Mesendoderm (in vitro differentiated cells): Measurements from ENCODE around the gene MORN3.

Experiments used
- DNase-seq: peaks from one replicate; pipeline ENCODE4 v3.0.0; 2013
- H2AK5ac ChIP-seq: 2 replicates; pipeline ENCODE4 v1.6.1; 2013; ENCODE audit warnings: low read length, inconsistent platforms
- H2BK120ac ChIP-seq: 2 replicates; pipeline ENCODE4 v1.6.1; 2013; ENCODE audit warnings: low read depth, mild to moderate bottlenecking, low read length, moderate library complexity, mixed read lengths
- H2BK15ac ChIP-seq: replicated peaks from 2 replicates; pipeline ENCODE4 v1.6.1; 2013; ENCODE audit warnings: low read depth, mild to moderate bottlenecking, moderate library complexity
- H2BK5ac ChIP-seq: 2 replicates; pipeline ENCODE4 v1.6.1; 2013; ENCODE audit warnings: low read length, inconsistent platforms
- H3K18ac ChIP-seq: 2 replicates; pipeline ENCODE4 v1.6.1; 2013; ENCODE audit warnings: mild to moderate bottlenecking, low read length, mixed read lengths
- H3K23ac ChIP-seq: one replicate; pipeline ENCODE4 v1.6.1; 2013; ENCODE audit warnings: low read length
- H3K27ac ChIP-seq: 2 replicates; pipeline ENCODE4 v1.5.1; 2013; ENCODE audit warnings: low read depth, mild to moderate bottlenecking, inconsistent platforms, low read length, moderate library complexity
- H3K27me3 ChIP-seq: 2 replicates; pipeline ENCODE4 v1.6.1; 2013; ENCODE audit warnings: low read length, control low read depth, mild to moderate bottlenecking, inconsistent platforms; ENCODE audit not compliant: insufficient read depth, poor library complexity
- H3K36me3 ChIP-seq: 2 replicates; pipeline ENCODE4 v1.6.1; 2013; ENCODE audit warnings: low read length, inconsistent platforms; ENCODE audit not compliant: control insufficient read depth, insufficient read depth
- H3K4ac ChIP-seq: one replicate; pipeline ENCODE4 v1.6.1; 2013; ENCODE audit warnings: low read depth, mild to moderate bottlenecking, low read length, moderate library complexity
- H3K4me1 ChIP-seq: 2 replicates; pipeline ENCODE4 v1.6.1; 2013; ENCODE audit warnings: low read depth, low read length, inconsistent platforms; ENCODE audit not compliant: control insufficient read depth
- H3K4me2 ChIP-seq: 2 replicates; pipeline ENCODE4 v1.6.1; 2013; ENCODE audit warnings: low read length
- H3K4me3 ChIP-seq: 2 replicates; pipeline ENCODE4 v1.5.1; 2013; ENCODE audit warnings: mild to moderate bottlenecking, low read length
- H3K56ac ChIP-seq: one replicate; pipeline ENCODE4 v1.6.1; 2013; ENCODE audit warnings: low read length
- H3K79me1 ChIP-seq: 2 replicates; pipeline ENCODE4 v1.6.1; 2013; ENCODE audit warnings: low read length, inconsistent platforms
- H3K79me2 ChIP-seq: 2 replicates; pipeline ENCODE4 v1.6.1; 2013; ENCODE audit warnings: mild to moderate bottlenecking, low read length; ENCODE audit not compliant: control insufficient read depth, insufficient read depth
- H3K9ac ChIP-seq: 2 replicates; pipeline ENCODE4 v1.6.1; 2013; ENCODE audit warnings: low read length, inconsistent platforms
- H4K5ac ChIP-seq: one replicate; pipeline ENCODE4 v1.6.1; 2013; ENCODE audit warnings: low read length
- H4K8ac ChIP-seq: one replicate; pipeline ENCODE4 v1.6.1; 2013; ENCODE audit warnings: low read depth, mild to moderate bottlenecking, control low read depth, low read length, moderate library complexity
- WGBS: extraction: QIAGEN DNeasy Blood & Tissue Kit; methylation state at CpG from one replicate; pipeline ENCODE4 v1.1.7; 2013; ENCODE audit warnings: low lambda C conversion rate, missing lambda C conversion rate; ENCODE audit not compliant: insufficient coverage; ENCODE audit errors: extremely low coverage; 5-methylcytosine and 5-hydroxymethylcytosine counted together

Gene MORN3

DNA sequence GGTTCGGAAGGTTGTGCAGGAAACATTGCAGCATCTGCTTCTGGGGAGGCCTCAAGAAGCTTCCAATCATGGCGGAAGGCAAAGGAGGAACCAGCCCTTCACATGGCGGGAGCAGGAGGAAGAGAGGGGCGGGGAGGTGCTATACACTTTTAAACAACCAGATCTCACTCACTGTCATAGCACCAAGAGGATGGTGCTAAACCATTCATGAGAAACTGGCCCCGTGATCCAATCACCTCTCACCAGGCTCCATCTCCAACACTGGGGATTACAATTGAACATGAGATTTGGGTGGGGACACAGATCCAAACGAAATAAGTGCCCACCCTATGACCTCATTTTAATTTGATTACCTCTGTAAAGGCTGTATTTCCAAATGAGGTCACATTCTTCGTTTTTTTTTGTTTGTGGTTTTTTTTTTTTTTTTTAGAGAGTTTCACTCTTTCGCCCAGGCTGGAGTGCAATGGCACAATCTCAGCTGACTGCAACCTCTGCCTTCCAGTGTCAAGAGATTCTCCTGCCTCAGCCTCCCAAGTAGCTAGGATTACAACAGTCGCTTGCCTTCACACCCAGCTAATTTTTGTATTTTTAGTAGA, 54.5 kb downstream of the MORN3 start:
- no peaks in the 10 kb centered on the region for H3K27me3 ChIP-seq
- no peak overlapping the region for H2BK5ac ChIP-seq
- H3K4me1 ChIP-seq: no peaks in the 10 kb centered on the region
- H3K36me3 ChIP-seq: no peaks in the 10 kb centered on the region
- no peaks in the 10 kb centered on the region for H3K79me2 ChIP-seq
- H3K18ac ChIP-seq: no peak overlapping the region
- no peak overlapping the region for H3K27ac ChIP-seq
- no peak overlapping the region for H4K5ac ChIP-seq
- H3K23ac ChIP-seq: no peak overlapping the region
- DNase-seq: no peak
- H3K9ac ChIP-seq: no peak overlapping the region
- H3K4ac ChIP-seq: no peak overlapping the region
- no CpG with 5 or more reads among the region's 9 CpGs for WGBS
- H3K4me2 ChIP-seq: no peak overlapping the region
- no peak overlapping the region for H2AK5ac ChIP-seq
- no peak overlapping the region for H3K4me3 ChIP-seq
- H3K56ac ChIP-seq: no peak overlapping the region
- H4K8ac ChIP-seq: no peak overlapping the region
- no peaks in the 10 kb centered on the region for H3K79me1 ChIP-seq
- no peak overlapping the region for H2BK120ac ChIP-seq
- H2BK15ac ChIP-seq: no peak overlapping the region

DNA sequence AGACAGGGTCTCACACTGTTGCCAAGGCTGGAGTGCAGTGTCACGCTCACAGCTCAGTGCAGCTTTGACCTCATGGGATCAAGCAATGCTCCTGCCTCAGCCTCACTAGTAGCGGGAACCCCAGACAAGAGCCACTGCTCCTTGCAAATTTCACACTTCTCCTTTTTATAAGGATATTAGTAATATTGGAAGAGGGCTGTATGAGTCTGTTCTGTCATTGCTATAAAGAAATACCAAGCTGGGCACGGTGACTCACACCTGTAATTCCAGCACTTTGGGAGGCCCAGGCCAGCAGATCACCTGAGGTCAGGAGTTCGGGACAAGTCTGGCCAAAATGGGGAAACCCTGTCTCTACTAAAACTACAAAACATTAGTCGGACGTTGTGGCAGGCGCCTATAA, 56.0 kb downstream of the MORN3 start:
- Histone ChIP-seq H2BK15ac (no peak overlapping the region), H3K27ac (no peak overlapping the region), H3K79me2 (no peaks in the 10 kb centered on the region), H3K4me3 (no peak overlapping the region), H3K23ac (no peak overlapping the region), H4K8ac (no peak overlapping the region), H3K56ac (no peak overlapping the region), H3K27me3 (no peaks in the 10 kb centered on the region), H3K4me2 (no peak overlapping the region), H2AK5ac (no peak overlapping the region), H3K36me3 (no peaks in the 10 kb centered on the region), H3K79me1 (no peaks in the 10 kb centered on the region), H2BK5ac (no peak overlapping the region), H2BK120ac (no peak overlapping the region), H3K4ac (no peak overlapping the region), H3K9ac (no peak overlapping the region), H3K4me1 (no peaks in the 10 kb centered on the region), H4K5ac (no peak overlapping the region), H3K18ac (no peak overlapping the region)
- DNase-seq: no peak
- no CpG with 5 or more reads among the region's 7 CpGs for WGBS

DNA sequence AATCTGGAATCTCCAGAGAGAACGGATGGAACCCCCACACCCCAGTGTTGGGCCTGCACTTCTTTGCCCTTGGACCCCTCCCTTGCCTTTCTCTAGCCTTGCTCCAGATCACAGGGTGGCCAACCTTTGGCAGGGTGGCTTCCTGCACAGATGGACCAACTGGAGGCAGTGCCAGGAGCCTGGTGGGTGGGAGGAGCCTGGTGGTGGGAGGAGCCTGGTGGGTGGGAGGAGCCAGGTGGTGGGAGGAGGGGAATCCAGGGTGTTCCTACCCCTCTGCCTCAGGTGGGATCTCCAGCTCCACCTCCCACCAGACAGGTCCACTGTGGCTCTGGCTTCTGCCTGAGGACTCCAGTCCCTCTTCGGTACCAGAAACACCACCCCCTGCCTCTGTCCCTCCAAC, 58.1 kb downstream of the MORN3 start:
- Histone ChIP-seq H4K8ac (no peak overlapping the region), H3K27me3 (no peaks in the 10 kb centered on the region), H2BK120ac (no peak overlapping the region), H3K79me1 (no peaks in the 10 kb centered on the region), H3K4me1 (no peaks in the 10 kb centered on the region), H3K79me2 (no peaks in the 10 kb centered on the region), H2BK5ac (no peak overlapping the region), H2BK15ac (no peak overlapping the region), H3K36me3 (no peaks in the 10 kb centered on the region), H3K9ac (no peak overlapping the region), H3K23ac (no peak overlapping the region), H4K5ac (no peak overlapping the region), H3K4me2 (no peak overlapping the region), H3K4ac (no peak overlapping the region), H2AK5ac (no peak overlapping the region), H3K56ac (no peak overlapping the region), H3K18ac (no peak overlapping the region), H3K27ac (no peak overlapping the region), H3K4me3 (no peak overlapping the region)
- no CpG with 5 or more reads among the region's 2 CpGs for WGBS
- DNase-seq: peak; percentile 52

DNA sequence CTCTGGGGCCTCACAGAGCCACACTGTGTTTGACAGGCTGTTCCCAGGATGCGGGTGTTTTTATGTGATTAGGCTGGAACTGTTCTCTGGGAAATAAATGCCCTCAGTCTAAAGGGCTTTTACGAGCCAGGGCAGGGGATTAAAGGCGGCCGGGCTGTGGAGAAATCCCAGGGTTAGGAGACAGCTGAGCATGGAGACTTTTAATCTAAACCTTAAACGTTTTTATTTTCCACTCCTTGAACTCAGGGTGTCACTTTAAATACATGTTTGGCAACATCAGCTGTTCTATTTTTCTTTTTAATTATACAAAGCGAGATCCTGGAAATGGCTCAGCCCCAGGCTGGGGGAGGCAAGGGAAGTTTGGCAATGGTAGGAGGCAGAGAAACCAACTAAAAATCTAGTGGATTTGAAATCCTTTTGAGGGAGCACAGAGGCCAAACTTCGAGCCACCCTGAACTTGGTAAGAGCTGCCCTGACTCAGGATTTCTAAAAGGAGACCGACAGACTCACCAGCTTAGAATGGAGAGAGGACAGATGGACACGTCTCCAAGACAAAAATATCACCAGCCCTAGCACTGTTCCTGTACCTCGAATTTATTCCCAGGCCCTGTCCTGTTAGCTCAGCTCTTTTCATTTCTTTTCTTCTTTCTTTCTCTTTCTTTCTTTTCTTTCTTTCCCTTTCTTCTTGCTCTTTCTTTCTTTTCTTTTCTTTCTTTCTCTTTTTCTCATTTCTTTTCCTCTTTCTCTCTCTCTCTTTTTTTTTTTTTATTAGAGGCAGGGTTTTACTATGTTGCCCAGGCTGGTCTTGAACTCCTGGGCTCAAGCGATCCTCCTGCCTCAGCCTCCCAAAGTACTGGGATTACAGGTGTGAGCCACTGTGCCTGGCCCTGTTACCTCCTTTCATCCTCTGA, 59.0 kb downstream of the MORN3 start:
- H3K36me3 ChIP-seq: no peaks in the 10 kb centered on the region
- no peaks in the 10 kb centered on the region for H3K27me3 ChIP-seq
- WGBS: no CpG with 5 or more reads among the region's 11 CpGs
- no peak overlapping the region for H4K8ac ChIP-seq
- no peaks in the 10 kb centered on the region for H3K4me1 ChIP-seq
- H3K4me2 ChIP-seq: no peak overlapping the region
- H3K56ac ChIP-seq: no peak overlapping the region
- H2BK15ac ChIP-seq: no peak overlapping the region
- no peak overlapping the region for H2BK120ac ChIP-seq
- H3K27ac ChIP-seq: no peak overlapping the region
- H3K9ac ChIP-seq: no peak overlapping the region
- H3K4ac ChIP-seq: no peak overlapping the region
- H2BK5ac ChIP-seq: no peak overlapping the region
- DNase-seq: no peak
- no peak overlapping the region for H4K5ac ChIP-seq
- H3K18ac ChIP-seq: no peak overlapping the region
- no peak overlapping the region for H3K23ac ChIP-seq
- H3K79me2 ChIP-seq: no peaks in the 10 kb centered on the region
- no peak overlapping the region for H3K4me3 ChIP-seq
- H3K79me1 ChIP-seq: no peaks in the 10 kb centered on the region
- no peak overlapping the region for H2AK5ac ChIP-seq

DNA sequence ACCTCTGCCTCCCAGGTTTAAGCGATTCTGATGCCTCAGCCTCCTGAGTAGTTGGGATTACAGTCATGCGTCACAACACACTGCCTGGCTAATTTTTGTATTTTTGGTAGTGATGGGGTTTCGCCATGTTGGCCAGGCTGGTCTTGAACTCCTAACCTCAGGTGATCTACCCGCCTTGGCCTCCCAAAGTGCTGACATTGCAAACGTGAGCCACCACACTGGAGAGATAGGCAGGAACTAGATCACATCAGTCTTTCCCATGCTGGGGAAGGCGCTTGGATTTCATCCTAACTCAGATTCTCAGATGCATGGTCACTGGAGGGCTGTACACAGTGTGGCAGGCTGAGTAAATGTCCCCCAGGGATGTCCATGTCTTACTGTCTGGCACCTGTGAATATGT, 61.2 kb downstream of the MORN3 start:
- H3K4ac ChIP-seq: no peak overlapping the region
- no peak overlapping the region for H2AK5ac ChIP-seq
- H2BK15ac ChIP-seq: no peak overlapping the region
- no peaks in the 10 kb centered on the region for H3K36me3 ChIP-seq
- no peak overlapping the region for H3K4me3 ChIP-seq
- no peaks in the 10 kb centered on the region for H3K4me1 ChIP-seq
- no peak overlapping the region for H2BK5ac ChIP-seq
- H3K79me1 ChIP-seq: no peaks in the 10 kb centered on the region
- no peak overlapping the region for H3K4me2 ChIP-seq
- H3K9ac ChIP-seq: no peak overlapping the region
- no peak overlapping the region for H3K23ac ChIP-seq
- no peak for DNase-seq
- H4K5ac ChIP-seq: no peak overlapping the region
- no peak overlapping the region for H3K18ac ChIP-seq
- no peaks in the 10 kb centered on the region for H3K27me3 ChIP-seq
- no peaks in the 10 kb centered on the region for H3K79me2 ChIP-seq
- no peak overlapping the region for H4K8ac ChIP-seq
- H3K27ac ChIP-seq: no peak overlapping the region
- no CpG with 5 or more reads among the region's 6 CpGs for WGBS
- H3K56ac ChIP-seq: no peak overlapping the region
- no peak overlapping the region for H2BK120ac ChIP-seq
